NCI-H1048 (cell line): ENCODE measurements around the gene SEC22C.

Experiments
- DNase-seq: peaks from one replicate; lab custom pipeline; 2025; lab: John Stamatoyannopoulos, UW

Gene SEC22C

DNA sequence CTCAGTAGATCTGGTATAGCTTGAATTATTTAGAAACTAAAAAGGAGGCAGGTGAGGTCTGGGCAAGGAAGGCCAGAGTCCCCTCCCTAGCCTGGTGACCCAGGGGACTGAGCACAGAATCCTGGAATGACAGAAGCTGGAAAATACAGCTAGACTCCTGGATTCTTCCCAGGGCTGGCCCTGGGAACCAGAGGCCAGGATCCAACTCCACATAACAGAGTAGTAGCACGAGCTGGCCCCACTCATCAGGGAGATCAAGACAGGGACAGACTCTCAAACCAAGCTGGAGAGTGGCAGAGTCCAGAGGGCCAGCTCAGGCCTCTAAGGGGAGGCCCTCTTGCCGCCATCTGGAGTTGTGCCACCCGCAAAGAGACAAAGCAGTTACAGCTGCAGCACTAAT, 68.6 kb downstream of the SEC22C start:
- DNase-seq, result no peak

DNA sequence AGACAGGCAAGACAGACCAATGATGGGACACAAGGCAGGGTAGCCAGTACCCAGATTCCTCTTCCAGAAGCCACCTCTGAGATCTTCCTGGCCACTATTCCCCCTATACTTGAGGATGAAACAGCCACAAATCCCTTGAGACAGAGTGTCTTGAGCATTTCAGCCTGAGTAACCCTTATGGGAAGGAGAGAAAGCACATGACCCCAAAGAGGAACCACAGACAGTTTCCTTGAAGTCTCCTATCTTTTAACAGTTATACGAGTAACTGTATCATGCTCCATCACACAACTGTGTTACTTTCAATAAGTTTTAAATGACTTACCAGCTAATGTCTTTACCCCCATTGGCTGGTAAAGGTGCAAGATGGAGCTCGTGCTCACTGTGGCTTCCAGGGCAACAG, 70.0 kb downstream of the SEC22C start:
- DNase-seq, result no peak

DNA sequence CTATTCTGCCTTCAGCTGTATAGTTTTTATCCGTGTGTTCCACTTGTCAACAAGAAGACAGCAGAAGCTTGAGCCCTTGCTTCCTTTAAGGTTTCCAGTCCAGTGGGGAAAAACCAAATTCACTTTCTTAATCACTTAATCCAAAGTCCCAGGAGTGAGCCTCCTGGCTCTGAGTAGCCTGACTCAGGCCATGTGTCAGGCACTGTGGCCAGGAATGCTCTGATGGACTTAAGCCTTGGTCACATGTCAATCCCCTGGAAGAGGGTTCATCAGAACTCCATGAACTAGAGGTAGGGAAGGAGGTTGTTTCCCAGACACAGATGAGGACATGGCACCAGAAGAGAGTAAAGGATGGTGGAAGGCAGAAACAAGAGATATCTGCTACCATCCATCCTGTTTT, 70.6 kb downstream of the SEC22C start:
- no peak for DNase-seq

DNA sequence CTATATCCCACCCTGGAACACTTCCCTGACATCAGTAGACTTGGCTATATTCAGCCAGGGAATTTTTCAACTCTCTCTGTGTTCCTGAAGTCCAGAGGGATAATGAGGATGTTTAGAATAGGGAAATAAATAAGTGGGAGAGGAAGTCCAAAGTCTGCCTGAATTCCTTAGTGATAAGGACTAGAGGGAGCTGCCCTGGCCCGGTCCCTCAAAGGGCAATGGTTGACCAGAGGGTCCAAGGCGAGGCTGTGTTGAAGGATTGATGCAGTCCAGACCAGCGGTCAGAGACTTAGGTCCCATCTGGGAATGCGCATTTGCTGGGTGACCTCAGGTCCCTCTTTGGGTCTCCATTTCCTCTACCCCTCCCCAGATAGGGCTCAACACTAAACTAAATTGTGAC, 71.4 kb downstream of the SEC22C start:
- DNase-seq, result no peak

DNA sequence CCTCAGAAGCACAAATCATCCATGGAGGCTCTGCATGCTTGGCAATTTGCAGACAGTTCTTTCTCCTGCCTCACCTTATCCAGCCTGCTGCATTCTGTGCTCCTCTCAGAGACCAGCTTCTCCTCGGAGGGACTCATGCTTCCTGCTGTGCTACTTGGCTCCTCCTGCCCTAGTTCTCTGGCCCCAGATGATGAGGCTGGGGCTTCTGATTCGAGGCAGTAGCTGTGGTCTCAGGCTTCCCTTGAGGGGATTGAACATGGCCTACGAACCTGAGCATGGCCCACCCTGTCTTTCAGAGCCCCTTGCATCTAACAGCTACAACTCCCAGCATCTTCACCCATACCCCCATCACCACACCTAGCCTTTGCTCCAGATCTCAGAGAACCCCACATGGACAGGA, 72.7 kb downstream of the SEC22C start:
- no peak for DNase-seq

DNA sequence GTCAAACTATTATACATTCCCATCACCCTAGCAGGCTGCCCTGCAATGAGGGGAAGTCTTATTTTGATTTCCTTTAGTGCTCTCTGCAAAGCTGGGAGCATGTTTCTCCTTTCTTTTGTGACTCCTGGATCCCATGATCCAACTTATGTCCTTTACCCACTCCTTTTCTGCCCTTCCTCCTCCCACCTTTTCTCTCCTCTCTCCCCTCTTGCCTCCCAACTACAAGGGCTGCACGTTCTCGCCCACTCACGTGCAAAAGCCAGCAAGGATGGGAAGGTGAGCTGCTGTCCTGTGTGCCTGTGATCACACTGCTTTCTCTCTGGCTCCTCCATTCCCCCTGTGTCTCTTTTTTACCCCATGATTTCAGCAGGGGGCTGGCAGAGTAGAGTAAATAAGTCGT, 73.2 kb downstream of the SEC22C start:
- no peak for DNase-seq

DNA sequence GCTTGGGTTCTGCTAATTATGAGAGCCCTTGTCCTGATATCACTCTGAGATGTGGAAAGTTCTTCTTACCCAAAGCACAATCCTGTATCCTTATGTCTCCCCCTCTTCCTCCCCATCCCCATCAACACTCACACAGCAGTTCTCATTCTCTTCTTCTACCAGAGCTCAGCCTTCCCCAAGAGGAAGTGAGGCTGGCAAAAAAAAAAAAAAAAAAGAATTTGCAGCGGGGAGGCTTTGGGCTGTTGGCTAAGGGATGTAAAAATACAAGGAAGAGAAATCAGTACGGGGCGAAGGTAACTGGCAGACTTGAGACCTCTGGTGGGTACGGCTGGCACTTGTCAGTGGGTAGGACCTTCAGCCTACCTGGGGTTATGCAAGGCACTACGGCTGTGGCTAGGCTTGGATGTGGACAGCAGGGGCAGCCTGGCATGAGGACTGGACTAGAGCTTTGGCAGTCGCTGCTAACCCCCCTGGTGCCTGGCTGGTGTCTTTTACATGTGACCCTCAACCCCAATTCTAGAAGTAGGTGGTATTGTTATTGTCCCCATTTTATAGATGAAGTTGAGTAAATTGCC, 73.9 kb downstream of the SEC22C start:
- no peak for DNase-seq

DNA sequence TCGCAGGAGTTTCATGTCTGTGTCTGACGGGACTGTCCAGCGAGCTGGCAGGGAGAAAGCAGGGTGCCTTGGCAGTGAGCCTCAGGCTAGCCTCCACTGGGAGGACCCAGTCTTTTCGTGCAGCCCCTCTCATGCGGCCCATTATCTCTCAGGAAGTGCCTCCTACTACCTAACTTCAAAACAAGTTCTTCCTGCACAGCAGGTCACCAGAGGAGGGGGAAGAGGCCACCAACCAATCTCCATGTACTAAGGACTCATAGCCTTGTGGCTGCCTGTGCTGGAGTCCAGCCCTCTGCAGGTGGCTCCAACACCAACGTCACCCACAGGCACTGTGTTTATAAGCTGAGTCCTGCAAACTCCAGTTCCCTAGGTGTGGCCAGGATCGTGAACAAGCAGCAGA, 74.5 kb downstream of the SEC22C start:
- DNase-seq, result no peak

DNA sequence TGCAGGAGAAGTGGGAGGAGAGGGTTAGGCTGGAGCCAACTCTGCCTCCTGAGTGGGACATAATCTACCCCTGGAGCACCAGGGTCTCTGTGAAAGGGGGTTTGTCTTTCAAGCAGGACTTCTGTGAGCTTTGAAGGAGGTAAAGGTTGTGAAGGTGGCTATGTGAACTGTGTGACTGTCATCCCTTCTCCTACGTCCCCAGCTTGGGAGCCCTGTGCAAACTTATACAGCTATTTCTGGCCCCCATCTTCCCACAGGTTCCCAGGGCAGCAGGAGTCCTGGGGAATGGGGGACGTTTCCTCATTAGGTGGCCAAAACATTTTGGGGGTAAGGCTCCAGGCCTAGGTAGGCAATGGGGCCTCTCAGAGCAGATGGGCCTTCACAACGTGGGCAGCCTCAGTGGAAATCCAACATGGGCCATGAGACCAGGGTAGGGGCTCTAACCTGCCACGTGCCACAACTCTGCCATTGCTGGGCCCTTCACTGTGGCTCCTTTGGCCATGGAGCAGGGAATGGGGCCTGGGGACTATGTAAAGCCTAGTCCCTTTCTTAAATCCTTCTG, 75.8 kb downstream of the SEC22C start:
- no peak for DNase-seq

DNA sequence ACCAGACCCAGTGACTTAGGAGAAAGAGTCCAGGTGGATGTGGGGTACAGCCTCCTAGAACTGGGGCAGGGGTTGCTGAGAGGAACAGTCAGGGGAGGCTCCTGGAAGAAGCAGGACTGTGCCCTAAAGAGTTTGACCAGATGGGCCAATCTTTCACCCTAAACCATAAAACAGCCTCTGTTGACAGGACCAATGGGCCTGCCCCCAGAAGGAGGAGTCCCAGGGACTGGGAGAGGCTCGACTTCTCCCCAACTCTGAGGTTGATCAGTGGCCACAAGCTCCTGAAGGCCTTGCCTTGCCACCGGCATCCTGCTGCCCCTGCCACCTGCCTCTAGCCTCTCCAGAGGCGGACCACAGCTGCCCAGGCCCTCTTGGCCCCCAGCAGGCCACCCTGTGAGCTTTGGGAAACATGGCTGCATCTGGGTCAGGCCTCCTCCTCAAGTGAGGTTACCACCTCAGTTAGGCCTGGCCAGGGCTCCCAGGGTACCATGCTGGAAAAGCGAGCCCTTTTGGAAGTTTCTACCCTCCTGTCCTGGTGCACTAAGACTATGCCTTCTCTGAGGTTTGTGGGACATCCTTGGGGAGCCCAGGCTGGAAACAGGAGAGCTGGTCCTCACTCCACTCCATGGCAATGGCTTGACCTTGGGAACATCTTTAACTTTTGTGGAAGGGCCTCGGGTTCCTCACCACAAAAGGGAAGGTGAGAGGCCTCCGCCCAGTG, 76.5 kb downstream of the SEC22C start:
- no peak for DNase-seq

DNA sequence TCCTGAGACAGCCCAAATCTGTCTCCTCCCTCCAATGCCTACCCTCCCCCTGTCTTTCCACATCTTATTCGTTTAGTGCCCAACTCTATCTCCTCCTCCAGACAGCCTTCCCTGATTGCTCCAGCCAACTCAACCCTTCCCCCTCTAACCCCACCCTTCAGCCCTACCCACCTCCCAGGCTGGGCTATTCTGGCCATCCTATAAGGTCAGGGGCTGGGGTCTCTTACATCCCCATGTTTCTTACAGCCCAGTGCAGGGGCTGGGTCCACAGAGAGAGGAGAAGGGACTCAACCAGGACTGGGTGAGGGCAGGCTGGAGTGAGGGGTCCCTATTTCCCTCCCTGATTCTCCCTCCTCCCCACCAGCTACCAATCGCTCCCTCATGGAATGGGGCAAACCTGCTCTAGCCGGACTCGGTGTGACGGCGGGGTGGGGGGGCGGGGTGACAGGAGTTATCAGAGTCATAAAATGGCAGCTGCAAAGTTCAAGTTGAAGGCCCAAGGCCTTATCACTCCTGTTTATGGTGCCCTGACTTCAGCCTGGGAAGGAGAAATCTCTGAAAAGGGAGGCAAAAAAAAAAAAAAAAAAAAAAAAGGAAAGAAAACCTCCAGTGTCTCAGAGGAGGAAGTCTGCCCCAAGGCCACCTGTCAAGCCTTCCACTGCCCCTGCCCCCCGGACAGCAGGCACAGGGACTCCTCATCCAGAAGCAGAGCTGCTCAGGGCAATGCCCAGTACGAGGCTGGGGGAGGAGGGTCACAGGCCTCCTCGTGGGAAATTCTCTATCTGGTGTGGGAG, 77.2 kb downstream of the SEC22C start:
- no peak for DNase-seq

DNA sequence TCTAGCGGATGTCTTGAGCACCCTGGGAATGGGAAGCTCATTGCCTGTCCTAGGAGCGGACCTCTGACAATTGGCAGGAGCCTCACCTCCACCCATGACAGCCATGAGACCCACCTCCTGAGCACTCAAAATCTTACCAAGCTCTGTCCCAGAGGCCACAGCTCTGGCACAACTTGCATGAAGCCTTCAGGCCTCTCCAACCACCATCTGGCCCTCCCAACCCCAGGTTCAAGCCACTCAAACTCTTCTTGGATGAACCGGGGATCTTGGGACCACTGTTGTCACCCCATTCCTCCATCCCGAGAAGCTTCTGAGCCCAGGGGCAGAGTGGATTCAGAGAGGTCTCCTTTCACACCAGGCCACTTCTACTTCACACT, 77.8 kb downstream of the SEC22C start:
- DNase-seq, result no peak

DNA sequence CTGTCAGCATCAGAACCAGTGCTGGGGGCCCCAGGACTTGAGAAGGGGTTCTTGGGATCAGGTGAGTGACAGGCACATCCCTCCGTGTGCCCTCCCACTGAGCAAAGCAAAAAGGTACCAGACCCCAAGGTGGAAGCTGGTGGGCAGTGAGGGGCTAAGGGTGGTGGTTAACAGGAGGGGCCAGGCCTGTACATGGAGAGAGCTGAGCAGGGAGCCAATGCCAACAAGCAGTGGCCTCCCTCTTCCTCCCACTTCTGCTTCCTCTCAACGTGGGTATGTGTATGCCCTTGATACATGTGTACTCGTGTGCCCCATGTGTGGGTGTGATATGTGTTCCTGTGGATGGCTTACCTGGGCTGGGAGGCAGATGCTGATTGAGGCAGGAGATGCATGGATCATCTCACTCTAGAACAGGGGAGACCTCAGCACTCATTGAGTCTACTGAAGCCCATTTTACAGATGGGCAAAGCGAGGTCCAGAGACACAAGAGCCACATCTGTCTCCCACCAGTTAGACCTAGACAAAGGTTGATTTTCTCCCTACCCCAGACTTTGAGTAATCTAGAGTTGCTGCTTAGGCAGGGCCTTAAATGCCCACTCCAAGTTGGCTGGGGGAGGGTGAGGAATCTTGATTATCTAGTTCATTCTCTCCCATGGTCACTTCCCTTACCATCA, 78.4 kb downstream of the SEC22C start:
- DNase-seq, result no peak

DNA sequence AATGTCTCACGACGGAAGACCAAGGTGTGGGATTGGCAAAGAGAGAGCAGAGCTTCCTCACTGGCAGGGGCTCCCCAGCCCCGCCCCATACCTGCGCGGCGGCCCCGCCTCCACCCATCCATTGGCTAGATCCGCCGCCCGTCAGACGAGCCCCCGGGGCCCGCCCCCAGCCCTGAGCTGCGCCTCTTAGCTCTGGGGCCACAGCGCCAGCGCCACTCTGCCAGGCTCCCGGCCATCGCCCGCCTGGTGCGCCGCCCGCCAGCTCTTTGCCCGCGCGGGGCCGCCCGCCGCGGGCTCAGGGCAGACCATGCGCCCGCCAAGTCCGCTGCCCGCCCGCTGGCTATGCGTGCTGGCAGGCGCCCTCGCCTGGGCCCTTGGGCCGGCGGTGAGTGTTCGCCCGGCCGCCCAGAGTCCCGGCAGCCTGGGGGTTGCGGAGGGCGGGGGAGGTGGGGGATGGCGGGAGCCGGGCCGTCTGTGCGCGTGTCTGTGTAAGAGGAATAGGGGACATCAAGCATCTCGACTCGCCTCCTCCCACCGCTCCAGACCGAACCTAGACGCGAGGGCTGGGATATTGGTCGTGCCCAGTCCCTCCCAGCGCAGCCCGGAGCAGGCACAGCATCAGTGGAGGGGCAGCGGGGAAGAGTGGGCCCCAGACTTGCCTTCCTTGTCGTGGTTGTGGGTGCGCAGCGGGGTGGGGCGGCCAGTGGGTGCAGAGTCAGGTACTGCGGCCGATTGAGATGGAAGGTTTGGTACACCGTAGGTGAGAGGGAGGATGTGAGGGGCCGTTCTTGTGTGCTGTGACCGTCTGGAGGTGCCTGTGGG, 79.1 kb downstream of the SEC22C start, which contains the start of gene VIPR1:
VIPR1 (plus strand) TSS at position 215 of the 822 bp plus-strand sequence; CDS start at position 308, 93 bp downstream.
- no peak for DNase-seq

DNA sequence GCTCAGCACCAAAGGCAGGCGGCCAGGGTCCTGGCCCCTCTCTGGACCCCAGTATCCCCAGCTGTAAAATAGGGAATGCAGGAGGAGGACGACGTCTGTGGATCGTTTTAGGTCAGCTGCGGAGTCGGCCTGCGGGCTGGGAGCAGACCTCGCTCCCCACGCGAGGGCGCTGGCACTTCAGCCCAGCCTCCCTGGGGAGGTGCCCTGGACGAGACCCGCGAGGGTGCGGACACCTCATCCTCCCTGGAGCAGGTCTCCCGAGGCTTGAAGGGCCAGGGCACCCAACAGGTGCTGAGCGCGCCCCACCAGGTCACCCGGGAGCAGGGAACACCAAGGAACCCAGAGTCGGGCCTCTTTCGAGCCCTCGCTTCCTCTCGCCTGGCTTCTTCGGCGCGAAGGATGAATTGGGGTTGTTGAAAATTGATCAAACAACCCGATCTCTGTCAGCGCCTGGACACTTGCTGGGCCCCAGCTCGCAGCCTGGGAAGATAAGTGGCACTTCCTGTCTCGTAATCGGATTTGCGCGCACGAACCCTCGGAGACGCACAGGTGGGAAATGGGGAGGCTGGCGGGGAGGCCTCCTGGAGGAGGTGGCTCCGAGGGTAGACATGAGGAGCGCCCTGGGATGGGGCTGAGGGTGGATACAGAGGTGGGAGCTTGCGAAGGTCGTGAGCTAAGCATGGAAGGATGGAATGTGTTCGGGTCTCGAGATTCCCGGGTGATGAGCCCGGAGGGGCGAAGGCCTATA, 79.9 kb downstream of the SEC22C start:
- DNase-seq, result no peak

DNA sequence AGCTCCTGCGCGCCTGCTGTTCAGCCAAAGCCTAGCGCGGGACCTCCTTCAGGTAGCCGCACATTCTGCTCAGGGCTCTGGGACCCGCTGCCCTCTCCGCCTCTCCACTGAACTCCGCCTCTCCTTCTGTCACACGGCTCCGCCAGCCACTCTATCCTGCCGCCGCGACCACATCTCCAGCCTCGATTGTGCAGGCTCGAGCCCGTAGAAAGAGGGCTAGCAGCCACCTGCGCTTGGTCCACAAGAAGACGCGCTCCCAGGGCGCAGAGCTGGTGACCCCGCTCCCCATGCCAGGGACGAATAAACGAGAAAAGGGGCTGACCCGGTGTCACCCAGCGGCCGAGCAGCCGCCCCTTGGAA, 80.5 kb downstream of the SEC22C start:
- no peak for DNase-seq

DNA sequence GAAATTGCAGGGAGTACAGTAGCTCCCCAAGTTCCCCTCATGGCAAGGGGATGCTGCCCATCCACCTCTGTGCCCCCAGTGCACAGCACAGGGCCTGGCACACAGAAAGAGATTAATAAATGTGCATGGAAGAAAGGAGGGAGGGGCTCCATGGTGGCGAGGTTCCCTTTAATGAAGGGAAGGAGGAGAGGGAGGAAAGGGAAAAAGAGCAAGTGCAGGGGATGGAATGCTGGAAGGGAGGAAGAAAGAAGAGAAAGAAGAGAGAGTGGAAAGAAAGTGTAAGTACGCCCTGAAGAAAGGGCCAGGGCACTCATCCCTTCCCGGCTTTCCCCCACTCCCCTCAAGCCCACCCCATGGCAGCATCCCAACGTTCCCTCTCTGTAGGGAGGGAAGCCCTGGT, 80.9 kb downstream of the SEC22C start:
- no peak for DNase-seq

DNA sequence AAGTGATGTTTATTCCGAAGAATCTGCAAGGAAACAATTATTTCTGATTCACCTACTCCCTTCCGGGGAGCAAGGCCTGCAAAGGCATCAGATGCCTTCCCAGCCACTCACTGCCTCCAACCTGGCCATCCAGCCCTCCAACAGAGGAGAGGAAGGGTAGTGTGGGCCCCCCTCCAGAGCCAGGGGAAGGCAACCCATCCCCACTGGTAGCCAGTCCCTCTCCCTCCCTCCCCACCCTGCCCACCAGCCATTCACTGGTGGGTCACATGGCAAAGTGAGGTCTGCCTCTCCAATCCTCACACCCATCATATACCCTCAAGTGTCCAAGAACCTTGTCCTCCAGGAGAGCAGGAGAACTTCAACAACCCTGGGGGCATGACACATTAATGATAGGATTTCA, 81.7 kb downstream of the SEC22C start:
- DNase-seq, result no peak

DNA sequence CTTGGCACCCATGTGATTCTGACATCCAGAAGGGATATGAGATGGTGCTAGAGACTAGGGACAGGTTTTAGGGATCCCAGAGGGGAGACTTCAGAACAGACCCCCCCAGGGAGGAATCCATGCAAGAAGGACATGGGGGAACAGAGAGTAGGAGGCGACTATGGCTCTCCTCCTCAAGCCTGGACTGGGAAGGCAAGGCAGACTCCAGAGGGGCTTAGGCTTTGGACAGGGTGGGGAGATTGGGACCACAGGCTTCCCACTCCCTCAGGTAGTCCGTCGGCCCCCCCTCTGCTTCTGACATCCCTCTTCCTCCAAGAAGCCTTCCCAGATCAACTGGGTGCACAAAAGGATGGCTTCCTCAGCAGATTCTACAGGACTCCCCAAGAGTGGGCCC, 82.3 kb downstream of the SEC22C start:
- DNase-seq, result no peak

DNA sequence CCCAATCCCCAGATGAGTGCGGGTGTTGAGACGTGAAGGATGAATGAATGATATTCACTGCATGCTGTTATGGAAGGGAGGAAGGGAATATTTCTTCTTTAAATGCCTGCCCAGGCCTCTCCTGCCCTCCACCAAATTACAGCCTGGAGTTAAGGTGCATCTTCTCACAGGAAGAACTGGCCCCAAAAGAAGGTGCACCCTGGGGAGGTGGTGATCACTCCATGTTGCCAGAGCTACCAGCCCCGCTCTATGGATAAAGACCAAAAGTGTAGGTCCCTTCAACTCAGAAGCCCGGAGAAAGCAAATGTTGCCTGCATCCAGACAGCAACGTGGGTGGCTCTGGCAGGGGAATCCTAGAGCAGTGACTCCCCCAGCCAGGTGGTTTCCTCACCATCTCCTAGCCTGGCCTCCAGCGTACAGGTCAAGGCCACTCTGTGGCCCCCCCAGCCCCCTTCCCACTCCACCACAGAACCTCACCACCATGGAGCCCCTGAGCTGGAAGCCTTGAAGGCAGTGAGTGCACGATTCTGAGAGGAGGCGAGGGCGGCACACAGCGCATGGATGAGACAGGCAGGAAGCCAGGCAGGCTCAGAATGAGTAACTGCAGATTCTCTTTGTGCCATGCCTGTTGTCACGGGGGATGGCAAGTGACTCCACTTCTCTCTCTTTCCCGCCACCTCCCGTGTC, 82.8 kb downstream of the SEC22C start:
- DNase-seq, result no peak
